Spleen (tissue), 7 donors: ENCODE measurements around the gene DNM3.

ENCODE experiments used
- CTCF ChIP-seq, 11 experiments: fragments of 200-600 bp in 7 of 11; fragments of 450-650 bp in 4 of 11; sonication (generic) in 4 of 11; IDR thresholded peaks in 8 of 11; conservative IDR thresholded peaks in 3 of 11; 1 replicate in 7 of 11; 2 replicates in 4 of 11; pipeline versions ENCODE4 v1.4.0 to v1.8.0; 2016 to 2021; ENCODE audit warnings: antibody characterized with exemption in 11 of 11, inconsistent platforms in 4 of 11, mild to moderate bottlenecking in 1 of 11
- POLR2A ChIP-seq, 3 donors: fragments of 450-650 bp; IDR thresholded peaks; one replicate each; pipeline ENCODE4 v1.5.1; 2017; ENCODE audit warnings: antibody characterized with exemption in 3 of 3, mild to moderate bottlenecking in 1 of 3
- POLR2AphosphoS5 ChIP-seq, 3 donors: sonication (generic); formaldehyde crosslinking; IDR thresholded peaks; one replicate each; pipeline ENCODE4 v1.5.1; 2017; ENCODE audit warnings: antibody characterized with exemption in 3 of 3
- donor health status: DM: no; HTN: no; CAD: no; lungs with moderate emphysema.
- donor health status: DM: no; HTN: no; CAD: no.
- donor health status: DM: no; HTN: no; CAD: no.

GRCh38 chr1:172088256-172088655 lies 247.0 kb downstream of the DNM3 start:
- TF ChIP-seq CTCF (IDR thresholded peaks at IDR 0.05 in 8 of 11, conservative IDR thresholded peaks at IDR 0.05 in 3 of 11) (no peak), POLR2A (IDR thresholded peaks at IDR 0.05) (no peak), POLR2AphosphoS5 (IDR thresholded peaks at IDR 0.05) (no peak)
